GM12874 (cell line): ENCODE measurements around the gene TRMT2A.

Experiments used
- CTCF ChIP-seq: IDR thresholded peaks from 2 replicates; pipeline ENCODE4 v1.5.1; 2011; ENCODE audit warnings: low read depth, mild to moderate bottlenecking, control low read depth, low read length, moderate library complexity; ENCODE audit not compliant: insufficient read depth

Gene TRMT2A

DNA sequence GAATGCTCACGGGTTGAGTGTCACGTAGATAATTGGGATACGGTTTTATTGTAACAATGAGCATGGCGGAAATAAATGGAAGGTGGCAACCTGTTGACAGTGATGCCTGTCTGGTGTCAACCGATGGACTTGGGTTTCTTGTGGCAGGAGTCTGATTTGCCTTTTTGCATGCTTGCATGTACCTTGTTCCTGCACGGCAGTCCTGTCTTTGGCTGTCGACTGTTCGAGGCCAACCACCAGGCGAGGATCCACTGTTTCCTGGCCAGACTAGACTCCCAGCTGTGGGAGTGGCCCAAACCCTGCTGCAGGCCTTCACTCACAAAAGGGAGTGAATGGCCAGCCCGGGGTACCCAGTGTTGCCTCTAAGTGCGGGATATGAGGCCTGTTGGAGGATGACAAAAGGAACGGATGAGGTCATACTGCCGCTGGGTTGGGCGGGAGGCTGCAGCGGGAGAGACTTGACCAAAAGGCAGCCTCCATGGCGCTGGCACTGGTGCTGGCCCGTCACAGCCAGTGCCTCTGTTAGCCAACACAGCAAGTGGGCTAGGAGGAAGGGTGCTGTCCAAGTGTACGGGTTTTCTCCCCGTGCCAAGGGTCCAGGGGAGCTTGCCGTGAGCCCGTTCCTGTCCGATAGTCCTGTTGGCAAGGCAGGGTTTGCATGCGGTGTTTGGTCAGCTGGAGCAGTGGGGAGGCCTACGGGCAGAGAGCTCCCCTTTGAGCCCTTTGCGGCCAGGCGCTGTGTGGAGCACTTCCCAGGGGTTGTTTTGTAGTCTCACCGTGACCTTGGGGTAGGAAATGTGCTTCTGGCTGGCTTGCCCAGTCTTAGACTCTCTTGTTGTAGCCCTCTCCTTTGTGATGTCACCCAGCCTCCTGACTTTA lies 36.0 kb downstream of the TRMT2A start:
- no peak for TF ChIP-seq CTCF

DNA sequence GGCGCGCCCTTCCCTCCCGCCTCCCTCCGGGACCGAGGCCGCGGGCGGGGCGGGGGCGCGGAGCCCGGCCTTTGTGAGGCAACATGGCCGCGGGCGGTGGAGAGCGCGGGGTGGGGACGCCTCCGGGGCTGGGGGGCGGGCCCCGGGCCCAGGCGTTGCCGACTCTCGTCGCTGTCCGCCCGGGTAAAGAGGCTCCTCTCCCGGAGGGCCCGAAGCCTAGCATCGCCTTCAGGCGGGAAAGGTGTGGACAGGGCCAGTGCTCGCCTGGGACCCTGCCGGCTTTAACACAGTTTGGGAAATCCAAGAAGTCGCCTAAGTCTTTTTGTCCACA lies 36.6 kb downstream of the TRMT2A start:
- no peak for TF ChIP-seq CTCF

GRCh38 chr22:20079745-20080444 lies 37.1 kb downstream of the TRMT2A start, which contains the start of gene DGCR8:
DGCR8 (plus strand) TSS chr22:20080241; CDS start chr22:20085964, 5,723 bp downstream.
- no peak for TF ChIP-seq CTCF

GRCh38 chr22:20076627-20077172 lies 40.3 kb downstream of the TRMT2A start:
- no peak for TF ChIP-seq CTCF

DNA sequence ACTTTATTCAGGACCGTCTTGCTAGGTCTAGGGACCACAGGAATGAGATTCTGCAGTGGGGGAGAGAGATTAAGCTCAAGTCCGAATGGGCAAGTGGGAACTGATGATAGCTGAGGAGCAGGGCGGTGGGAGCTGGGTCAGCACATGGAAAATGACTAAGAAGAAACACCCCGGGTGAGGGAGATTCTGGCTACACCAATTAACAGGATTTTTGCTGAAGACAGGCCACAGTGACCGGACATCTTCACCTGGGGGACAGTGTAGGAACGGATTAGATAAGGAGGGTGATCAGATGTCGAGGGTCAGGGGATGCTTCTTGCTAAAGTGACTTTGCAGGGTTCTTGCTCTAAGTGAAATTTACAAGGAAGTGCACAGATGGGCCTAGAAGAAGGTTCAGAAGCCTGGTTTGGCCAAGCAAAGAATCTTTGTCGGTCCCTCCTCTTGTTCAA lies 45.5 kb downstream of the TRMT2A start:
- no peak for TF ChIP-seq CTCF

DNA sequence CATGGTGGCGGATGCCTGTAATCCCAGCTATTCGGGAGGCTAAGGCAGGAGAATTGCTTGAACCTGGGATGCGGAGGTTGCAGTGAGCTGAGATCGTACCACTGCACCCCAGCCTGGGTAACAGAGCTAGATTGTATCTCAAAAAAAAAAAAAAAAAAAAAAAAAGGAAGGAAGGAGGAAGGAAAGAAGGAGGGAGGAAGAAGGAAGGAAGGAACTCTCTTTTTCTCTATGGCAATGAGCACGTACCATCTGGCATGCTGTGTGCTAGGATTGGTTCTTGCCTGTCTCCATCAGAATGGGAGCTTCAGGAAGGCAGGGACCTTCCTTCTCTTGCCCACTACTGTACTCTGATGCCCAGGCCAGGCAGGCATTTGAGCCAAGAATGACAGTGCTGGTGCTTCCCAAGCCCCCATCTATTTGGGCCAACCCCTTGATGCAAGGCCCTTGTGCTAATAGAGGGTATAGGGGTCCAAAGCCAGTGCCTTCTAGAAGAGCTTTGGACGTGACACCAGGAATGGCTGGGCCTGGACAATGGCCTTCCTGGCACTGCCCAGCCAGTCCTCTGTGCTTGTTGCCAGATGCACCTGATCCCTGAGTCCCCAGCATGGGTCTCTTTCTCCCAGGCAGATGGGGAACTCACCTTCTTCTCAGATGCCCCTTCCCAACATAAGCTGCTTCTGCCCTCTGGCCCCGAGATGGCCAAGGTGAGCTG lies 47.5 kb downstream of the TRMT2A start:
- TF ChIP-seq CTCF, result no peak

GRCh38 chr22:20068640-20069039 lies 48.4 kb downstream of the TRMT2A start:
- no peak for TF ChIP-seq CTCF
